GM21423 (cell line): ENCODE results near the gene CHST4.
"Not testable (repeated sequence)": the region's sequence is repeated elsewhere in the genome, so short reads cannot be mapped to it uniquely, and the experiment has no call there.

ENCODE experiments used
- ATAC-seq: cut with Tn5 transposase; IDR thresholded peaks from one replicate; pipeline ENCODE4 v1.9.1; 2021; ENCODE audit warnings: mild to moderate bottlenecking, moderate library complexity; ENCODE audit not compliant: unreplicated experiment

The CHST4 gene

DNA sequence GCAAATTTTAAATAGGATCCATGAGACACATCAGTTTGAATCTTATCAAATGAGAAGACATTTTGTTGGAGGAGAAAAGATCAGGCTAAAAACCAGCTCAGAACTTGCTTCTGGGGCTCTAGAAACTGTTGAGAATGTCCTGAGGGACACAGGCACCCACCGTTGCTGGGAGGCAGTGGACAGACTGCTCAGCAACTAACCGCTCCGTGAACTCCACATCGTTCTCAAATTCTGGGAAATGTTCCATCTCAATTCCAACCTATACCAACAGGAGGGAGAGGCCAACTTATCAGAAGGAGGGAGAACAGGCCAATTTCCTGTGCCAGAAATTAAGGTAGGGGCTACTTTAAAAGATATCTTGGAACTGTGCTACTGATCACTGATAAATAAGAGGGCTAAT, 42.3 kb downstream of the CHST4 start:
- ATAC-seq = no peak

DNA sequence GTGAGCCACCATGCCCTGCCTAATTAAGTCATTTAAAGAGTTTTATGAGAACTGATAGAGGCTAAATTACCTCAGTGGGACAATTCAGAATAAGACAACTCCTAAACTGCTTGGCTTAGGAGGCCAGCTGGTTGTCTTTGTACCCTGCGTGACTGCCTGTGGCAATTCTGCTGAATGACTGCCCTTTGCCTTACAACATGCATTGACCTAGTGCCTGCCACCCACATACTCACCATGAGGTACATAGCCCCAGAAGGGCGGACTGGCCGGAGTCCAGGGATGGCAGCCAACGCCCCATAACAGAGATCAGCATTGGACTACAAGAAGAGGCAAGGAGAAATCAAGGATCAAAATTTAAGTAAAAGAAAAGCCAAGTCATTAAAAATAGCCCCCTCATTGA, 43.4 kb downstream of the CHST4 start:
- no peak for ATAC-seq

DNA sequence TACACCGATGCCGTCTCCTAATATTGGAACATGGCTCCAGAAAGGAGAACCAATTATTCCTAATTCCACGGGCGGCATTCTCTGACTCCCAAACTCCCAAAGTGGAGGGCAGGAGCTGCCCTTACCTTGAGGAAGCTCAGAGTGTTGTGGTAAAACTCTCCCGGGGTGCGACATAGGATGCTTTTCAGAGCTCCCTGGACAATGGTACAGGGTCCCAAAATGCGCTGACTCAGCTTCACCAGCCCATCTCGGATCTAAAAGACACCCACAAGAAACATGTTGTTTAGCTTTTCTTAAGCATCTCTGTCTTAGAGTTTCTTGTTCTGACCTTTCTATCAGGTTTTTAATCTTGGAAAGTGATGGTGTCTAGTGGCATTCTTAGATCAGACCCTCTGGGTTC, 43.9 kb downstream of the CHST4 start:
- no peak for ATAC-seq

- no peak for ATAC-seq
Observed at GRCh38 chr16:71572497-71573116, 46.4 kb downstream of the CHST4 start.

GRCh38 chr16:71573387-71574094, 47.3 kb downstream of the CHST4 start:
- no peak for ATAC-seq

DNA sequence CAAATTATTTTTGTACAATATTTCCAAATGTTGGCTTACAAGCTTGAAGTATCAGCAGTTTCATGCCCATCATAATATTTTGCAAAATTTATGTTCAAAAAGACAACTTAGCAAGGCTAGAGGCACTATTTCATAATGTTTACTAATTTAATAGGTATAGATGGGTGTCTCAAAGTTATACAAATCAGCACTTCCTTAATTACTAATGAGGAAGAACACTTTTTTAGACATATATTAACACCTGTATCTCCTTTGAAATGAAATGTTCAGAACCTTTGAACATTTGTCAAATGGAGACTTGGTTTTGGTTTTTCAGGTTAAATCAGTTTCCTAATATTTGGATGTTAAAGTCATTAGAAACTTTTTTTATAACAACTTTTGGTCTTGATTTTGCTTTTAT, 48.5 kb downstream of the CHST4 start:
- no peak for ATAC-seq

- no peak for ATAC-seq
Observed at GRCh38 chr16:71576971-71577370, 50.7 kb downstream of the CHST4 start, which contains the start of gene TAT. TSS of gene TAT (minus strand) at chr16:71577092. CDS start at chr16:71576415, 677 bp downstream.

GRCh38 chr16:71582553-71582848, 56.3 kb downstream of the CHST4 start:
- not testable (repeated sequence) for ATAC-seq

DNA sequence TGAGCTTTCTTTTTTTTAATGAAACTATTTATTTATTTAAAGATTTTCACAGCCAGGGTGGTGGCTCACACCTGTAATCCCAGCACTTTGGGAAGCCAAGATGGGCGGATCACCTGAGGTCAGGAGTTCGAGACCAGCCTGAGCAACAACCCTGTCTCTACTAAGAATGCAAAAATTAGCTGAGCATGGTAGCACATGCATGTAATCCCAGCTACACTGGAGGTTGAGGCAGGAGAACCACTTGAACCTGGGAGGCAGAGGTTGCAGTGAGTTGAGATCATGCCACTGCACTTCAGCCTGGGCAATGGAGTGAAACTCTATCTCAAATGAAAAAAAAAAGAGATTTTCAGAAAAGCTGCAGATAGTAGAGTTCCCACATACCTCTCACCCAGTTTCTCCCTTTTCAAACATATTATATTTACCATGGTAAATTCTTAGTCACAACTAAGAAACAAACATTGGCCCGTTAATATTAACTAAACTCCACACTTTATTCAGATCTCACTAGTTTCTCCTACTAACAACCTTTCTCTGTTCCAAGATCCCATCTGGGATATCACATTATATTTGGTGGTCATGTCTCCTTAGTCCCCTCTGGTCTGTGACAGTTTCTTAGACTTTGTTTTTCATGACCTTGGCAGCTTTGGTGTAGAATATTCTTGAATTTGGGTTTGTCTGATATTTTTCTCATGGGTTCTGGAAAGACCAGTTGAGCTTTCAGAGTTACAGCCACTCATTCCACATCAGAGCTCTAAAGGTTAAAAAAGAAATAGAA, 58.5 kb downstream of the CHST4 start:
- no peak for ATAC-seq

- no peak for ATAC-seq
Observed at GRCh38 chr16:71585318-71585703, 59.1 kb downstream of the CHST4 start.
